WERI-Rb-1 (cell line): ENCODE results near the gene PNPT1.
"Not testable (repeated sequence)": the region's sequence is repeated elsewhere in the genome, so short reads cannot be mapped to it uniquely, and the experiment has no call there.

Experiments
- DNase-seq: peaks from one replicate; pipeline ENCODE4 v3.0.0-alpha.2; 2020
- H3K27ac ChIP-seq: fragments of 250-450 bp; sonication (Bioruptor Pico); 2 replicates; pipeline ENCODE4 v1.5.1; 2020; ENCODE audit warnings: mild to moderate bottlenecking, moderate library complexity
- H3K27me3 ChIP-seq: fragments of 250-450 bp; sonication (Bioruptor Pico); 2 replicates; pipeline ENCODE4 v1.5.1; 2021; ENCODE audit warnings: mild to moderate bottlenecking, low read depth, moderate library complexity; ENCODE audit not compliant: insufficient read depth, severe bottlenecking
- H3K36me3 ChIP-seq: fragments of 250-450 bp; sonication (Bioruptor Pico); 2 replicates; pipeline ENCODE4 v1.5.1; 2020; ENCODE audit warnings: mild to moderate bottlenecking, moderate library complexity
- H3K4me3 ChIP-seq: 2 replicates; pipeline ENCODE4 v1.5.1; 2011; ENCODE audit warnings: low read depth, mild to moderate bottlenecking, control low read depth, low read length
- H3K9me3 ChIP-seq: fragments of 250-450 bp; sonication (Bioruptor Pico); 2 replicates; pipeline ENCODE4 v1.5.1; 2021; ENCODE audit warnings: mild to moderate bottlenecking, moderate library complexity; ENCODE audit not compliant: severe bottlenecking
- CTCF ChIP-seq: IDR thresholded peaks from 2 replicates; pipeline ENCODE4 v1.5.1; 2011; ENCODE audit warnings: low read depth, mild to moderate bottlenecking, control low read depth, inconsistent platforms, low read length

Gene PNPT1

GRCh38 chr2:55601849-55602248, 91.8 kb downstream of the PNPT1 start:
- Histone ChIP-seq H3K4me3 (no peak overlapping the region), H3K27me3 (no peaks in the 10 kb centered on the region), H3K27ac (no peak overlapping the region), H3K9me3 (no peaks in the 10 kb centered on the region), H3K36me3 (peaks cover 45% of the 10 kb centered on the region)
- no peak for DNase-seq
- no peak for TF ChIP-seq CTCF

GRCh38 chr2:55598056-55598795, 95.4 kb downstream of the PNPT1 start:
- H3K36me3 ChIP-seq: peaks cover 56% of the 10 kb centered on the region
- H3K27me3 ChIP-seq: no peaks in the 10 kb centered on the region
- TF ChIP-seq CTCF: no peak

GRCh38 chr2:55596795-55597194, 96.8 kb downstream of the PNPT1 start:
- not testable (repeated sequence) for H3K4me3 ChIP-seq, H3K27me3 ChIP-seq, DNase-seq, H3K9me3 ChIP-seq, H3K27ac ChIP-seq
- peaks cover 42% of the 10 kb centered on the region for H3K36me3 ChIP-seq

More at GRCh38 chr2:55598056-55598795, 95.4 kb downstream of the PNPT1 start:
- no peaks in the 10 kb centered on the region for H3K9me3 ChIP-seq
- H3K27ac ChIP-seq: no peak overlapping the region
- DNase-seq: no peak
- H3K4me3 ChIP-seq: no peak overlapping the region

GRCh38 chr2:55595536-55595935, 98.1 kb downstream of the PNPT1 start:
- H3K27ac ChIP-seq: no peak overlapping the region
- H3K36me3 ChIP-seq: peaks cover 38% of the 10 kb centered on the region
- no peak for TF ChIP-seq CTCF
- H3K27me3 ChIP-seq: no peaks in the 10 kb centered on the region
- no peak overlapping the region for H3K4me3 ChIP-seq
- no peak for DNase-seq
- H3K9me3 ChIP-seq: no peaks in the 10 kb centered on the region

- Histone ChIP-seq H3K9me3 (no peaks in the 10 kb centered on the region), H3K27ac (no peak overlapping the region), H3K4me3 (no peak overlapping the region), H3K27me3 (no peaks in the 10 kb centered on the region), H3K36me3 (peaks cover 26% of the 10 kb centered on the region)
- TF ChIP-seq CTCF: no peak
- no peak for DNase-seq
These were observed 101.5 kb downstream of the PNPT1 start for GRCh38 chr2:55592130-55592529.

- TF ChIP-seq CTCF: no peak
- Histone ChIP-seq H3K27ac (no peak overlapping the region), H3K36me3 (peaks cover 24% of the 10 kb centered on the region), H3K4me3 (no peak overlapping the region), H3K27me3 (no peaks in the 10 kb centered on the region), H3K9me3 (no peaks in the 10 kb centered on the region)
- no peak for DNase-seq
These were observed 102.7 kb downstream of the PNPT1 start for GRCh38 chr2:55590810-55591440.
